Uterus (tissue), 2 donors: ENCODE measurements around the gene ARSD.

Source experiments
- POLR2A ChIP-seq, 2 donors: fragments of 450-650 bp; IDR thresholded peaks; one replicate each; pipeline ENCODE4 v1.6.1; 2016; ENCODE audit warnings: antibody characterized with exemption in 2 of 2, mild to moderate bottlenecking in 1 of 2, moderate library complexity in 1 of 2
- TF ChIP-seq, protein P1 (sequence below), 4 experiments: fragments of 200-600 bp in 2 of 4; fragments of 450-650 bp in 2 of 4; sonication (generic) in 2 of 4; IDR thresholded peaks; one replicate each; pipeline ENCODE4 v1.5.1; 2016 to 2019; ENCODE audit warnings: antibody characterized with exemption in 4 of 4, mild to moderate bottlenecking in 2 of 4, moderate library complexity in 1 of 4

DNA sequence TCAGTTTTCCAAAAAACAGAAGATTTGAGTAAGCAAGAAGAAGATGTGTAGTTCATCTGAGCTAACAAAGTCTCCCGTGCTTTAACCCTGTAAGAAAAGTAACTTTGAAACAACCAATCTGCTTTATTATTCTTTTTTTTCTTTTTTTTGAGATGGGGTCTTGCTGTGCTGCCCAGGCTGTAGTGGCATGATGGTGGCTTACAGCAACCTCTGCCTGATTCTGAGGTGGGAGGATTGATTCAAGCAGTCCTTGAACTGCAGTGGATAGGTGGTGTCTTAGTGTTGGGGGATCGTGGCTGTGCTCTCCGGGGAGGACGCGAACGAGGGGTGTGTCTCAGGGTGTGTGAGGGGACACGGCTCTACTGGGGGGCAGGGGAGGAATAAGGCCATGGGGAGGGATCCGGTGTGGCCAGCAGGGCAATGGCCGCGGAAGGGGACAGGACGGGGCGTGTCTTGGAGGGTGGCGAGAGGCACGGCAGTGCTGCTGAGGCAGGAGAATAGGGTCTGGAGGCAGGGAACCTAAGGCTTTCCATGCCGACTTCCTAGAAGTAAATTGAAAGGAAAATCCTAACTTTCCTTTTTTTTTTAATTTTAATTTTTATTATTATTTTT, 2.4 kb downstream of the ARSD start:
- TF ChIP-seq, protein P1, sequence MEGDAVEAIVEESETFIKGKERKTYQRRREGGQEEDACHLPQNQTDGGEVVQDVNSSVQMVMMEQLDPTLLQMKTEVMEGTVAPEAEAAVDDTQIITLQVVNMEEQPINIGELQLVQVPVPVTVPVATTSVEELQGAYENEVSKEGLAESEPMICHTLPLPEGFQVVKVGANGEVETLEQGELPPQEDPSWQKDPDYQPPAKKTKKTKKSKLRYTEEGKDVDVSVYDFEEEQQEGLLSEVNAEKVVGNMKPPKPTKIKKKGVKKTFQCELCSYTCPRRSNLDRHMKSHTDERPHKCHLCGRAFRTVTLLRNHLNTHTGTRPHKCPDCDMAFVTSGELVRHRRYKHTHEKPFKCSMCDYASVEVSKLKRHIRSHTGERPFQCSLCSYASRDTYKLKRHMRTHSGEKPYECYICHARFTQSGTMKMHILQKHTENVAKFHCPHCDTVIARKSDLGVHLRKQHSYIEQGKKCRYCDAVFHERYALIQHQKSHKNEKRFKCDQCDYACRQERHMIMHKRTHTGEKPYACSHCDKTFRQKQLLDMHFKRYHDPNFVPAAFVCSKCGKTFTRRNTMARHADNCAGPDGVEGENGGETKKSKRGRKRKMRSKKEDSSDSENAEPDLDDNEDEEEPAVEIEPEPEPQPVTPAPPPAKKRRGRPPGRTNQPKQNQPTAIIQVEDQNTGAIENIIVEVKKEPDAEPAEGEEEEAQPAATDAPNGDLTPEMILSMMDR (IDR thresholded peaks at IDR 0.05): no peak
- no peak for TF ChIP-seq POLR2A (IDR thresholded peaks at IDR 0.05)
